ENCODE measurements around the gene NEU3.
"Not testable (repeated sequence)": the region's sequence is repeated elsewhere in the genome, so short reads cannot be mapped to it uniquely, and the experiment has no call there.

Gene NEU3

GRCh38 chr11:74989260-74989638 is 516 bp downstream of the NEU3 start:
- no peak for DNase-seq

- not testable (repeated sequence) for DNase-seq
These were observed 1.4 kb downstream of the NEU3 start for GRCh38 chr11:74990150-74990549.

- no peak for DNase-seq
These were observed 2.2 kb downstream of the NEU3 start for GRCh38 chr11:74990941-74991340.

- DNase-seq: no peak
These were observed 4.1 kb downstream of the NEU3 start for GRCh38 chr11:74992852-74993251.

- DNase-seq: no peak
These were observed 12.2 kb downstream of the NEU3 start for GRCh38 chr11:75000975-75001354.

GRCh38 chr11:75001686-75002085 is 13.0 kb downstream of the NEU3 start:
- DNase-seq: no peak

GRCh38 chr11:75002516-75002915 is 13.8 kb downstream of the NEU3 start:
- no peak for DNase-seq

GRCh38 chr11:75004215-75004614 is 15.5 kb downstream of the NEU3 start:
- no peak for DNase-seq

- no peak for DNase-seq
These were observed 22.6 kb downstream of the NEU3 start for GRCh38 chr11:75011357-75011756.

GRCh38 chr11:75011872-75012271 is 23.1 kb downstream of the NEU3 start:
- DNase-seq: no peak

- no peak for DNase-seq
These were observed 24.3 kb downstream of the NEU3 start for GRCh38 chr11:75013051-75013450.

GRCh38 chr11:75014129-75014528 is 25.4 kb downstream of the NEU3 start:
- DNase-seq: no peak

- not testable (repeated sequence) for DNase-seq
These were observed 30.5 kb downstream of the NEU3 start for GRCh38 chr11:75019200-75019599.

GRCh38 chr11:75020328-75020727 is 31.6 kb downstream of the NEU3 start:
- DNase-seq: not testable (repeated sequence)

GRCh38 chr11:75022296-75022695 is 33.6 kb downstream of the NEU3 start:
- no peak for DNase-seq

- DNase-seq: no peak
These were observed 34.1 kb downstream of the NEU3 start for GRCh38 chr11:75022759-75023396.

- no peak for DNase-seq
These were observed 34.8 kb downstream of the NEU3 start for GRCh38 chr11:75023446-75024067.

- DNase-seq: no peak
These were observed 35.3 kb downstream of the NEU3 start for GRCh38 chr11:75024068-75024449.

GRCh38 chr11:75024764-75025211 is 36.1 kb downstream of the NEU3 start:
- DNase-seq: no peak

GRCh38 chr11:75025561-75025960 is 36.8 kb downstream of the NEU3 start:
- no peak for DNase-seq

GRCh38 chr11:75028321-75028720 is 39.6 kb downstream of the NEU3 start:
- no peak for DNase-seq

- no peak for DNase-seq
These were observed 40.0 kb downstream of the NEU3 start for GRCh38 chr11:75028724-75029123.

- DNase-seq: no peak
These were observed 41.3 kb downstream of the NEU3 start for GRCh38 chr11:75029836-75030631.

GRCh38 chr11:75031224-75031753 is 42.6 kb downstream of the NEU3 start:
- DNase-seq: no peak
